Stimulated activated naive CD4-positive, alpha-beta T cell treated with Interleukin-2 at 50 U/mL for 16 hours (primary cell): Measurements from ENCODE around the gene AKR1C1.
"Not testable (repeated sequence)": the region's sequence is repeated elsewhere in the genome, so short reads cannot be mapped to it uniquely, and the experiment has no call there.

Experiments
- DNase-seq: peaks from one replicate; lab custom pipeline; 2025; lab: John Stamatoyannopoulos, UW

Gene AKR1C1

DNA sequence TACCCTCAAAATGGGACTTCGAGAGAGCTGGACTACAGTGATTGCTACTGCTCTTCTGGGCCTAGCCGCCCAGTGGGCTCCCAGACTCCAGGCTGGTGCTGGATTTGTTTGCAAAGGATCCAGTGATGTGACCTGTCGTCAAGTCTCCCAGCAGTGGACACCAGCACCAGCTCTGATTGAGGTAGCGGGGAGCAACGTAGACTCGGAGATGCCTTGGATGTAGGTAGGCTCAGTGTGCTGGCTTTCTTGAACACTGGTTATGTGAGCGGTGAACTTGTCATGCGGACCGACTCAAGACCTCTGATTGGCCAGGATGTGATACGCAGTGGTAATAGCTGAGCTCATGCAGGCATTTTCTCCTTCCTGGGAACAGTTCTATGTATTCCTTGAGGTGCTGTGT is 21.0 kb downstream of the AKR1C1 start:
- no peak for DNase-seq

- no peak for DNase-seq
Measured at GRCh38 chr10:4984971-4985594, 21.9 kb downstream of the AKR1C1 start.

GRCh38 chr10:4988000-4988641 is 24.9 kb downstream of the AKR1C1 start:
- not testable (repeated sequence) for DNase-seq

DNA sequence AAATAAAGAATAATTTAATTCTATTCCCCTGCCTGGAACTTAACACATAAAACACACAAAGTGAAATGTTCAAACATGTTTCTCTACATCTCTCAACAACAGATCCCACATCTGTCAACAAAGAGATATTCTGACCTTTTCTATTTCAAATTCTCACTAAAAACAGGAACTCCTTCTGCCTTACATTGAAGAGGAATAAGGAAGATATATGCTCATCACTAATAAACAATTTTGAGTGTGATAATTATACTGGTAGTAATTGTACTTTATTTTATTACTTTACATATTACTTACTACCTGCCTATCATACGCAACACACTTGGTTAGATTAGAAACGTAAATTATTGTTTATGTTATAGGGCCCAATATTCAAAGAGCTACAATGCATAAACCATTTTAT is 27.0 kb downstream of the AKR1C1 start:
- DNase-seq, result no peak

- not testable (repeated sequence) for DNase-seq
Measured at GRCh38 chr10:4991463-4991862, 28.2 kb downstream of the AKR1C1 start.

DNA sequence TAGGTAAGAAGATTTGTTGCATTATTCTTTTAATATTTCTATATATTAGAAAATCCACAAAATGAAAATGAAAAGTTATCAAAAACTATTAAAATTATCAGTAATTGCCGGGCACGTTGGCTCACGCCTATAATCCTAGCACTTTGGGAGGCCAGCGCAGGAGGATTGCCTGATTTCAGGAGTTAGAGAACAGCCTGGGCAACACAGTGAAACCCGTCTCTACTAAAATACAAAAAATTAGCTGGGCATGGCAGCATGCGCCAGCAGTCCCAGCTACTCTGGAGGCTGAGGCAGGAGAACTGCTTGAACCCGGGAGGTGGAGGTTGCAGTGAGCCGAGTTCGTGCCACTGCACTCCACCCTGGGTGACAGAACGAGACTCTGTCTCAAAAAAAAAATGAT is 29.3 kb downstream of the AKR1C1 start:
- not testable (repeated sequence) for DNase-seq

DNA sequence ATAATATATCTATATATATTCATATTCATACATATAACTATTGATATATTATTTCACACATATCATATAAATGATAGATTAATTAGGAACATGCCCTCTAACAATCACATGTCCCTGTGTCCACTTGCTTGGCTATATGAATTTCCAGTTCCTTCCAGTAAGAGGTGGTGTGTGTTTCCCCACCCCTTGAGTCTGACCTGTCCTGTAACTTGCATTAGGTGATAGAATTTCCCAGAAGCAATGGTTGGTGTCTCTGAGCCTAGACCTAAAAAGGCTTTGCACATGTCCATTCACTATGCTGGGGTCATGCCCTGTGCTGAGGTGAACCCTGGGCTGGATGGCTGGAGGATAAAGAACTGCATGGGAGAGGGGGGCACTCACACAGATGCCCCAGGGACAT is 31.0 kb downstream of the AKR1C1 start:
- DNase-seq, result not testable (repeated sequence)

DNA sequence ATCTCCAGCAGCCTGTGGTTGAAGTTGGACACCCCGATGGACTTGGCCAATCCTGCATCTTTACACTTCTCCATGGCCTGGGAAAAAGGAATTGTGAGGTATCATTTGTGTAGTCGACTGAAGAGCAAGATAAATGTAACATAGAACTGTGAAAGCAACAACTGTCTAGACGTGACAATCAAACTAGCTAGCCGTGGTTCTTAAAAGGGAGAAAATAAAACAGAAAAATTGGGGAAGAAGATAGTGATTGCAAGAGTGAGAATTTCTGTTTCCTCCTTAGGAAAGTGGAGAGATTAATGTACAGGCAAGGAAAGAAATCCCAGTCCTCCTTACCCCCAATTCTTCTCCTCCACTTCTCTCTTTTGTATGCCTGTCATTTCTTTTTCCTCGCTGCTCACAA is 35.5 kb downstream of the AKR1C1 start:
- DNase-seq, result no peak

DNA sequence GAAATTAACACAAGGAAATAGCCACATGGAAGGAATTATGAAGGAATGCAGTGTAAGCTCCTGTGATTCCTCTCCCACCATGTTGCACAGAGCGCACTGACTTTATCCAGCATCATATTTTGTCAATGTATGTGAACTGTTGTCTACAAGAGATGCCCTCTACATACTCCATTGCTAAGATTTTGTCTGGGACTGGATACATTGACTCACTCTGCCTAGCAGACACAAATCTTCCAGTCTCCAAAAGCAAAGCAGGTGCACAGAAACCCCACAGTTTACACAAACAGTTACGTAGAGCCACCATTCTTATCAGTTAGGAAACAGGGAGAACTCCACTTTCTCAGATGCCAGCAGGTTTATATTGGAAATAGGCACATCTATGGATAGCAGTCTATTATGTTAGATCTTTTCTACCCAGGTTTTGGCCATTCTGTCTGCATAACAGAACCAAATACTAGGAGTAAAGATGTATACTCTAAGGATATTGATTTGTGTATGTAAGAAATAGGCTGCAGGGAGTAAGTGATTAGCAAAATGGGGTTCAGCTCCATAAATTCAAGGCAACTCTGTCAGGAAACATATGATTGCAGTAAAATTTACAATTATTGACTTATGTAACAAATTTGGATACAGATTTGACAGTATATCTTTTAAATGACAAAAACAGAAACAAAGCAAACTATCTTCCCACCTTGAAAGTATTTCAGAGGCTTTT is 39.0 kb downstream of the AKR1C1 start:
- DNase-seq, result no peak

DNA sequence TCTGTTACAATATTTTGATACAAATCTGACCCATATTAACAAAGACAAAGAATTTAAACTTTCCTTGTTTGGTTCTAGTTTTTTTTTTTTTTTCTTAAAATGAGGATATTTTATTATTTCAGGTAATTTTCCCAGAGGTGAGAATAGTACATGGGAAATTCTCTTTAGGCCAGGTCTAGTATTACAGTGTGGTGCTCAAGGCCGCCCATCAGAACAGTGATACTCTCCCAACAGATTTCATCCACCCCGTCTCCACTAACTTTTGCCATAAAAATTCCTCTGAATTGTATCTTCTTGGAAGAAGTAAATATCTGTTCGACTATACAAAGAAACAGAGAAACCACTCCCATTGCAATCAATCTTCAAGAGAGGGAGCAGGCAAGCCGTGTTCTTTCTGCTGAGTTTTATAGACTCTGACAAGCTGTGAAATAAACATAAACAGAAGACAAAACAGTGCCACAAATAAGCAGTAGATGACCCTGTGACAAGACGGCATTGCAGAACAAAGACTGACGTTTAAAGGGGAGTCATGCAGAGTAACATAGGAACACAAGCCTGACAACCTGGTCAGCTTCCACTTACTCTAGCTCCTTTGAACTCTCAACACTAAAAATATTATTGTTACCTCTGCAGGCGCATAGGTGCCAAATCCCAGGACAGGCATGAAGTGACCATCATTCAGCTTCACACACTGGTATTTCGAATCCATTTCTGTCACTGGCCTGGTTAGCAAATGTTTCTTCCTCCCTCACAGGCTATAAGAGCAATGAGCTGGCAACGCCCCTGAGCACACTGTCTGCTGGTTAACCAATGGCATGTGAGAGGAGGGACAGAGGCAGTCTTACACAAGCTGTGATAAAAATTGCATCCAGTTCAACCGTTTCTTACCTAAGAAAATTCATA is 40.2 kb downstream of the AKR1C1 start, which contains the start of gene AKR1C2:
TSS of gene AKR1C2 (minus strand) at position 731 of the 903 bp plus-strand sequence. CDS start at position 709, 22 bp downstream.
- DNase-seq, result not testable (repeated sequence)

- DNase-seq, result not testable (repeated sequence)
Measured at GRCh38 chr10:5004030-5004385, 40.8 kb downstream of the AKR1C1 start.

GRCh38 chr10:5004501-5004900 is 41.3 kb downstream of the AKR1C1 start:
- DNase-seq, result not testable (repeated sequence)

GRCh38 chr10:5008857-5009548 is 45.8 kb downstream of the AKR1C1 start:
- not testable (repeated sequence) for DNase-seq

- not testable (repeated sequence) for DNase-seq
Measured at GRCh38 chr10:5010043-5010442, 46.8 kb downstream of the AKR1C1 start.

DNA sequence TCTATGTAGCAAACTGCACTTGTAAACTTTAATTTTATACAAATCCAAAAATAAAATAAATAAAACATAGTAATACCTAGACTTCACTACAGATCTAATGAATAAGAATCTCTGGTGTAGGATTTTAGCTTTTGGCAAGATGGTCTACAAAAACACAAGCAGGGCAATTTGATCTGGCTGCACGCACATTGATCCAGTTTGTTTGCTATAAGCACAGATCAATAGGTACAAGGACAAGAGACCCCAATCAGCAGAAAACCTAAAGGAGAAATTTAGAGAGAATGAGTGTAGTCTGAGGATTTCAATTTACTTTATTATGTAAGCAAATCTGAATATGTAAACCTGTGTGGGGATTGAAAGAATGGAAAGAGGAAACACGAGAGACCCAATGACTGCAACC is 48.2 kb downstream of the AKR1C1 start:
- not testable (repeated sequence) for DNase-seq

GRCh38 chr10:5012595-5012994 is 49.4 kb downstream of the AKR1C1 start:
- no peak for DNase-seq

- DNase-seq, result no peak
Measured at GRCh38 chr10:5013385-5013784, 50.2 kb downstream of the AKR1C1 start.

DNA sequence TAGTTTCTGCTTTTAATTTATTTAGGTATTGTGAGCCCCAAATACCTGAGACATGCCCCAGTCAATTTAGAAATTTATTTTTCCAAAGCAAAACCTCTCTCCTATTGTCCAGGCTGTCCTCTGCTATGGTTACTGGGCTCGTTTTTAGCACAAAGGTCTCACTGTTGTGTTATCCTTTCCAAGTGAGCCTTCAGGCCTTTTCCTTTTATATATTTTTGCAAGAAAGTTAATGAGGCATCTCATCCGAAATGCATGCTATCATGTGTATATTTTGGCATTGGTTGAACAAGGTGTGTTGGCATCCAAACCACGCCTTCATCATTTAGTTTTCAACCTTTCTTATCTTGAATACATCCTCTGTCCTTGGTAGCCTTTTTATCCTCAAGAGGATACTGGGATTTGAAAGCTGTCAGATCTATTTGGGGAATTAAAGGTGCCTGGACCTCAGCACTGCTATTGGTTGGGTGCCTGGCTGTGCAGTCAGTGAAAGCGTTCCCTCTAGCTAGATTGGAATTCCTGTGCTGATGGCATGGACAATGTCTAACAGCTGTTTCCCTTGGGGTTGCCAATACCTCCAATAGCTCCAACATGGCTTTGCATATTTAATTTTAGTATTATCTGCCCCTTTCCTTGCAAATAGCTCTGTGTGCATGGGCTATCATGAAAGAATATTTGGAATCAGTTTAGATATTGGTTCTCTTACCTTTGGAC is 51.1 kb downstream of the AKR1C1 start:
- DNase-seq, result not testable (repeated sequence)

GRCh38 chr10:5014936-5015335 is 51.7 kb downstream of the AKR1C1 start:
- no peak for DNase-seq

DNA sequence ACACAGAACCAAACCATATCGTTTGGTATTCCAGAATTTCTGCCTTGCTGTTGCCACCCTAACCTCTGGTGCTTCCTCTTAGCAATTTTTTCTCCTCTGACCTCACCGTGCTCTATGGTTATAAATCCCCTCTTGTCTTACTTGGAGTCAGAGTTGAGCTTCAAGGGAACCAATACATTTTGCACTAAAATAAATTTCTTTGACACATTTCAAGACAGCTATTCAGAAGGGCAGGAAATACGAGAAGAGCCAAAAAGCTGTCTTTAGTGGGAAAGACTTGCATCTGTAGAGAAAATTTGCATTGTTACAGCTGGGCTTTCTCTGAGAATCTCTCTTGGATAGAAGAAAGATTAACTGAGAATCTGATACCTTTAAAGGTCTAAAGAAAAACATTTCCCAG is 54.9 kb downstream of the AKR1C1 start:
- DNase-seq, result no peak
